ENCODE data around the gene LDB2.

LDB2 gene

DNA sequence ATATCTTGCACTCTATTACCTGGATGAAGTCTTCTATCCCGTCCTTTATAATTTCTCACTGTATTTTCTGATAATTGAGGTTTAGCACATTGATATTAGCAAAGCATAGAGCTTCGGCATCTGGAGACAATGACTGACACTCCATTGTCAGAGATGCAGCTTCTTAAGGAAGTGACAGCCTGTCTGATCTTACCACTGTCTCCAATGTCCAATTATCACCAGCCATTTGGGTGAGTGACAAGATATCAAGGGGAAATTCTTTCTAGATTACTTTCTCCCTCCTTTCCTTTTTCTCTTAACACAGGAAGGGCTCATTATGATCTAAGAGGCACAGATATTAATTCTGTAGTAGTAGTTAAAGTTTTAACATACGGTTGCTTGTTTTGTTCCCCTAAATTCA is 86.4 kb downstream of the LDB2 start:
- no peak overlapping the region for H3K9ac ChIP-seq
- H3K36me3 ChIP-seq (ENCODE audit: control insufficient read depth, insufficient read depth, low read length): no peaks in the 10 kb centered on the region
- H3K4me1 ChIP-seq: no peaks in the 10 kb centered on the region
- H3K4me2 ChIP-seq (ENCODE audit: low read length): no peak overlapping the region
- no peaks in the 10 kb centered on the region for H3K79me2 ChIP-seq
- no peak overlapping the region for H3K27ac ChIP-seq
- TF ChIP-seq, protein P1, sequence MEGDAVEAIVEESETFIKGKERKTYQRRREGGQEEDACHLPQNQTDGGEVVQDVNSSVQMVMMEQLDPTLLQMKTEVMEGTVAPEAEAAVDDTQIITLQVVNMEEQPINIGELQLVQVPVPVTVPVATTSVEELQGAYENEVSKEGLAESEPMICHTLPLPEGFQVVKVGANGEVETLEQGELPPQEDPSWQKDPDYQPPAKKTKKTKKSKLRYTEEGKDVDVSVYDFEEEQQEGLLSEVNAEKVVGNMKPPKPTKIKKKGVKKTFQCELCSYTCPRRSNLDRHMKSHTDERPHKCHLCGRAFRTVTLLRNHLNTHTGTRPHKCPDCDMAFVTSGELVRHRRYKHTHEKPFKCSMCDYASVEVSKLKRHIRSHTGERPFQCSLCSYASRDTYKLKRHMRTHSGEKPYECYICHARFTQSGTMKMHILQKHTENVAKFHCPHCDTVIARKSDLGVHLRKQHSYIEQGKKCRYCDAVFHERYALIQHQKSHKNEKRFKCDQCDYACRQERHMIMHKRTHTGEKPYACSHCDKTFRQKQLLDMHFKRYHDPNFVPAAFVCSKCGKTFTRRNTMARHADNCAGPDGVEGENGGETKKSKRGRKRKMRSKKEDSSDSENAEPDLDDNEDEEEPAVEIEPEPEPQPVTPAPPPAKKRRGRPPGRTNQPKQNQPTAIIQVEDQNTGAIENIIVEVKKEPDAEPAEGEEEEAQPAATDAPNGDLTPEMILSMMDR (IDR thresholded peaks at IDR 0.05): no peak
- H3K27me3 ChIP-seq (ENCODE audit: control insufficient read depth, insufficient read depth, low read length): no peaks in the 10 kb centered on the region
- no peak overlapping the region for H2AFZ ChIP-seq
- H3K4me3 ChIP-seq (ENCODE audit: low read depth, low read length): no peak overlapping the region
- H3K9me3 ChIP-seq (ENCODE audit: control insufficient read depth, low read length): no peaks in the 10 kb centered on the region

DNA sequence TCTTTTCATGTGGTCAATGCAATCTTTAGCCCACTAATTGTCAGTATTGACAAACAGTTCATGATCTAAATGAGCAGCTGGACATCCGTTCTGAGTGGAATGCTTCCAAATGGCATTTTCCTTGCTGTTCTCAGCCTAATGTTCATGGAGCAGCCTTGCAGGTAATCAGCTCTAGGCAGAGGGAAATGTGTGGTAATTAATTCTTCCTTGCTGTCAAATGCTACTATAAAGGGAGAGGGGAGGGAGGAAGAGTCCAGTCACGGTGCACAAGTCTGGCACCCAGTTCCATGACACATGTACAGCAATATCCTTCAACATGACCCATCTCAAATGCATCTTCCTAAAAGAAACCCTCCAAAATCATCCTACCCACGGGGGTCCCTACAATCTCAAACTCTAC is 88.5 kb downstream of the LDB2 start:
- no peaks in the 10 kb centered on the region for H3K9me3 ChIP-seq (ENCODE audit: control insufficient read depth, low read length)
- TF ChIP-seq, protein P1 (IDR thresholded peaks at IDR 0.05): no peak
- no peaks in the 10 kb centered on the region for H3K4me1 ChIP-seq
- no peak overlapping the region for H3K4me3 ChIP-seq (ENCODE audit: low read depth, low read length)
- no peaks in the 10 kb centered on the region for H3K79me2 ChIP-seq
- H3K36me3 ChIP-seq (ENCODE audit: control insufficient read depth, insufficient read depth, low read length): no peaks in the 10 kb centered on the region
- no peak overlapping the region for H3K27ac ChIP-seq
- no peaks in the 10 kb centered on the region for H3K27me3 ChIP-seq (ENCODE audit: control insufficient read depth, insufficient read depth, low read length)
- H3K9ac ChIP-seq: no peak overlapping the region
- H2AFZ ChIP-seq: no peak overlapping the region
- H3K4me2 ChIP-seq (ENCODE audit: low read length): no peak overlapping the region

DNA sequence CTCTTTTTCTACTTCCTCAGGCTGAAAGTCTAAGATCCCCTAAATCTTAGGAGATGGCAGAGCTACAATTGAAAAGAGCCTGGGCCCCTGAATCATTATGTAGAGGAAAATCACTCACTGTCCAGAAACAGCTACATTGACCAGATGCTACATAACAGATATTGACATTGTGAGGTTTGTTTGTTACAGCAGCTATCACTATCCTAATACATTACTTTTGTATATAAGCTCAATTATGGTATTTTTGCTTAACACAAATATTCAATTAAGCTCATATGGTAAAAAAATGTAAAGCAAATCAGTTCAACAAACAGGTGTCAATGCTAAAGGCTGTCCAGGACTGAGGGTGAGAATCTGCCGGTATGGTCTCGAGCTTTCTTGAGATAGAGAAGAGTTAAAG is 89.4 kb downstream of the LDB2 start:
- Histone ChIP-seq H3K4me3 (ENCODE audit: low read depth, low read length) (no peak overlapping the region), H3K27ac (no peak overlapping the region), H3K36me3 (ENCODE audit: control insufficient read depth, insufficient read depth, low read length) (no peaks in the 10 kb centered on the region), H3K4me1 (no peaks in the 10 kb centered on the region), H3K79me2 (no peaks in the 10 kb centered on the region), H3K9ac (no peak overlapping the region), H3K27me3 (ENCODE audit: control insufficient read depth, insufficient read depth, low read length) (no peaks in the 10 kb centered on the region), H2AFZ (no peak overlapping the region), H3K9me3 (ENCODE audit: control insufficient read depth, low read length) (no peaks in the 10 kb centered on the region), H3K4me2 (ENCODE audit: low read length) (no peak overlapping the region)
- TF ChIP-seq, protein P1 (IDR thresholded peaks at IDR 0.05): no peak

DNA sequence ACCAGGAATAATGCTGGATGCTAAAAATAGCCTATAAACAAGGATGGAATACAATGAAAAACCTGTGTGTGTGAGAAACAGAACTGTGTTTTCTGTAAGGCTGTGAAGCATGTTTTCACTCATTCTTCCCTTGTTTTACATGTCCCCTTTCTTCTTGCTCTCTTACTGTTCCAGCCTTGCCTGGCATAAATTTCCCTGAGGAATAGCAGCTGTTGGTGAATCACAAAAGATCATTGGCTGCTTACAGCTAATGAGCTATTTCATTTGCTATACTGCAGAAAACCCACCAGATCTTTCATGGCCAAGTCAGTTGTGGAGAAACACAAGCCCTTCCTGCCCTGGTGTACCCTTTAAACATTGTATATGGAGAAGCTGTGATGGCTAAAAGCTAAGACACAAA is 91.1 kb downstream of the LDB2 start:
- Histone ChIP-seq H3K4me3 (ENCODE audit: low read depth, low read length) (no peak overlapping the region), H3K36me3 (ENCODE audit: control insufficient read depth, insufficient read depth, low read length) (no peaks in the 10 kb centered on the region), H3K79me2 (no peaks in the 10 kb centered on the region), H3K4me1 (no peaks in the 10 kb centered on the region), H3K9me3 (ENCODE audit: control insufficient read depth, low read length) (no peaks in the 10 kb centered on the region), H3K27ac (no peak overlapping the region), H3K4me2 (ENCODE audit: low read length) (no peak overlapping the region), H3K27me3 (ENCODE audit: control insufficient read depth, insufficient read depth, low read length) (no peaks in the 10 kb centered on the region), H3K9ac (no peak overlapping the region), H2AFZ (no peak overlapping the region)
- TF ChIP-seq, protein P1 (IDR thresholded peaks at IDR 0.05): no peak

DNA sequence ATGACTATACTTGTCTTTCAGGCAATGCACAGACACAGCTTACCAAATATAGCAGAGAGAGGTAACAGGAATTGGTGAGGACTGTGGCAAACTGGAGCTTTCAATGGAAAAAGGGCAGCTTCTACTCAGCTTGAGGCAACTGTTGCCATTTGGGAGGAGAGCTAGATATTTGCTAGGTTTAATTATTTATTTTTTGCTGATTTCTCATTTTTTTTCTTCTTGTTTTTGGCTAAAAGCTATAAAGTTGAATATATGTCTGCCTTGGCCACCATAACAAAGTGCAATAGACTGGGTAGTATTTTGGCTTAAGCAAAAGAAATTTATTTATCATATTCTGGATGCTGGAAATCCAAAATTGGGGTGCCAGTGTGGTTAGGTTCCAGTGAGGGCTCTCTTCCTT is 93.9 kb downstream of the LDB2 start:
- no peak overlapping the region for H2AFZ ChIP-seq
- H3K4me2 ChIP-seq (ENCODE audit: low read length): no peak overlapping the region
- H3K9me3 ChIP-seq (ENCODE audit: control insufficient read depth, low read length): no peaks in the 10 kb centered on the region
- TF ChIP-seq, protein P1 (IDR thresholded peaks at IDR 0.05): no peak
- H3K27ac ChIP-seq: no peak overlapping the region
- H3K27me3 ChIP-seq (ENCODE audit: control insufficient read depth, insufficient read depth, low read length): no peaks in the 10 kb centered on the region
- H3K36me3 ChIP-seq (ENCODE audit: control insufficient read depth, insufficient read depth, low read length): no peaks in the 10 kb centered on the region
- no peak overlapping the region for H3K4me3 ChIP-seq (ENCODE audit: low read depth, low read length)
- H3K79me2 ChIP-seq: no peaks in the 10 kb centered on the region
- H3K4me1 ChIP-seq: no peaks in the 10 kb centered on the region
- H3K9ac ChIP-seq: no peak overlapping the region
